HG03575 (cell line): Measurements from ENCODE around the gene IQSEC1.

Source experiments
- ATAC-seq: cut with Tn5 transposase; IDR thresholded peaks from one replicate; pipeline ENCODE4 v1.9.1; 2021; ENCODE audit not compliant: unreplicated experiment, insufficient number of reproducible peaks, low FRiP score; ENCODE audit errors: extremely low read depth

IQSEC1 gene

DNA sequence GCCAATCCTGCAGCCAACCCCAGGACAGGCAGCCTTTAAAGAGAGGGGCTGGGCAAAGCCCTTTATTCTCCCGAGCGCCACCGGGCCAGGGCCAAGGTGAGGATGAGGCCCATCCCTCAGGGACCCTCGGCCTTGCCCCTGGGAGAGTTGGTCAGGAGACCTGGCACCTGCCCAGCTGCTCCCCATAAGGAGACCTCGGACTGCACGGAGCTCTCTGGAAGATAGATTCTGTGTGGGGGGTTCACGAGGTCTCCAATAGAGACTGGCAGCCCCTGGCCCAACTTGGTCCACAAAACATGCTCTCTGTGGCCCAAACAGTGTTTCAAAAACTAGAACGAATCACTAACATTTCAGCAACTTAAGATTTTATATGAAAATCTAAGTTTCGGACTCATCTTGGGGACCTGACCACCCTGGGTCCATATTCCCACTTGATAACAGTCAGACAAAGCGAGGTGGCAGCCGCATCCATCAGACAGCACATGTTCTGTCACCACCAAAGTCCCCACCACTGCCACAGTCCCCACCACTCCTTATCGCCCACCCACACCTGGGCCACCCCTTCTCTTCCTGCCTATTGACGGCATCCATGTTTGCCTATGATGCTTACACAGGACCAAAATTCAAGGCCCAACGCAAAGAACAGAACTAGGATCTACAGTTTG is 117.4 kb downstream of the IQSEC1 start:
- ATAC-seq = no peak

DNA sequence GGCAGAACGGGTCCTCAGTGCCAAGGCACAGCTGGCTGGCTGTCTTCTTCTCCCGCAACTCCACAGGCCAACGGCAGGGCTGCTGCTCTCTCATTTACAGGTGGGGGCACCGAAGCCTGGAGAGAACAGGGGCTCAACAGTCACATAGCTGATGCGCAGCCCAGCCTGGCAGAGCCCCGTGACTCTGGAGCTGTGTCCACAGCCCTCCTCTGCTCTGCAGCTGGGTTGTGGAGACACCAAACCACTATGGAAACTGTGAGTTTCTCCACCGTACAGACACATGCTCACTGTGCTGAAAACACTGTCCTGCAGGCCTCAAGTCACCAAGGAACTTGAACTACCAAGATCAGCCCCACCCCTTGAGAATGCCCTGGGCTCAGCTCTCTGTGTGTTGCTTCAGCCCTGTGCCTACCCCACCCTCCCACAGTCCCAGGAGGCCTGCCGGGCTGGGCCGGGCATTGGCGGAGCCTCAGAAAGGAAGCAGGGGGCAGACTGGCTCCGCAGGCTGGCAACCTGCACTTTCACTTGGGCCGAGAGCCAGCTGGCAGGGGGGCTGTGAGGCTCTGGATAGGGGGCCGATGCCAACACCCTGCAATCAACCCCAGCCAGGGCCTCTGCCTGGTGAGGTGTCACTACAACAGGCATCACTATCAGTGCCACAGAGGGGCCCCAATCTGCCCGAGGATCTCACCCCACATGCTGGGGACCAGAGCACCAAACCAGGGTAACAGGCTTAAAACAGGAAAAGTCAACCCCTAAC is 118.2 kb downstream of the IQSEC1 start:
- no peak for ATAC-seq

DNA sequence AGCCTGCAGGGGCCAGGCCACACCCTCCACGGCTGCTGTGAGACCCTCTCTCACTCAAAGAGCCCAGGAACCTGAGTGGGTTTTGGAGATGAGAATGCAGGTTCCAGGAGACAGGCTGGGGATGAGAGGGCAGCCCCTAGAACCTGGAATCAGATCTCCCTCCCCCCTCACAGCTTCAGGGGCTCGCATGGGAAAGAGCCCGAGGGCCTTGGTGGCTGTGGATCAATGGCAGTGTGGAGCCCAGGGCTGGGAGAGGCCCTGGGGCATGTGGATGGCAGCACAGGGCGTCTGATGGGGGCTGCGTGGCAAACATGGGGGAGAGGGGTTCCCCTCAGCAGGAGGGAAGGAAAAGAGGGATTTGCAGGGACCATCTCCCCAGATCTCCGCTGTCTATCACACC is 119.0 kb downstream of the IQSEC1 start:
- ATAC-seq = no peak

DNA sequence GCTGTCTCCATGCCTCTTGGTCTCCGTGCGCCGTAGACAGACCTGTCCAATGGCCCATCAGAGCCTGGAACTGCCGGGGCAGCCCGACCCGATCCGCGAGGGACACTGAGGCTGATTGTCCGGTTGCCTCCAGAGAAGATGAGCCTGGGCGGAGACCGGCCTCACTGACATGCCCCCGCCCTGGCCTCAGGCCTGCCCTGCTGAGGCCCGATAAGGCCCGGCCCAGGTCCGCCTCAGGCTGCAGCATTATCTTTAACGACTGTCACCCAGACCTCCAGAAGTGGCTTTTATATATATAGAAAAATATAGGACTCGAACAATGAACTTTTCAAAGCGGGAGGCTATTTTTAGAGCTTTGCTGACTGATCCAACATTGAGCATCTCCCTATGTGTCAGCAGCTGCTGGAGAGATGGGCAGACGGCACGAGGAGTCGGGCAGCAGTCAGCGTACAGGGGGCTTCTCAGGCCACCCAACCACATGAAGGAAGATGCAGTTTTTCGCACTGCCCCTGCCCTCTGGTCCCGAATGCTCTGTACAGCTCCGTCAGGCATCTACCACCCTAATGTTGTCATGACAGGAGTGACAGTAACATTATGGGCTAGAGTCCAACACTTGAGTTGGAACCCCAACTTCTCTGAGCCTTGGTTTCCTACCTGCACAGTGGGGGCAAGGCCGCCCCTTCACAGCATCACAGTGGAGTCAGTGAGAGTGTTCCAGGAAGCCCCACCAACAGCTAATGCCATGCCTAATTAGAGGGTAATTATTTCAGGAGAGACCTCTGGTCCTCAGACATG is 119.8 kb downstream of the IQSEC1 start:
- ATAC-seq = no peak

DNA sequence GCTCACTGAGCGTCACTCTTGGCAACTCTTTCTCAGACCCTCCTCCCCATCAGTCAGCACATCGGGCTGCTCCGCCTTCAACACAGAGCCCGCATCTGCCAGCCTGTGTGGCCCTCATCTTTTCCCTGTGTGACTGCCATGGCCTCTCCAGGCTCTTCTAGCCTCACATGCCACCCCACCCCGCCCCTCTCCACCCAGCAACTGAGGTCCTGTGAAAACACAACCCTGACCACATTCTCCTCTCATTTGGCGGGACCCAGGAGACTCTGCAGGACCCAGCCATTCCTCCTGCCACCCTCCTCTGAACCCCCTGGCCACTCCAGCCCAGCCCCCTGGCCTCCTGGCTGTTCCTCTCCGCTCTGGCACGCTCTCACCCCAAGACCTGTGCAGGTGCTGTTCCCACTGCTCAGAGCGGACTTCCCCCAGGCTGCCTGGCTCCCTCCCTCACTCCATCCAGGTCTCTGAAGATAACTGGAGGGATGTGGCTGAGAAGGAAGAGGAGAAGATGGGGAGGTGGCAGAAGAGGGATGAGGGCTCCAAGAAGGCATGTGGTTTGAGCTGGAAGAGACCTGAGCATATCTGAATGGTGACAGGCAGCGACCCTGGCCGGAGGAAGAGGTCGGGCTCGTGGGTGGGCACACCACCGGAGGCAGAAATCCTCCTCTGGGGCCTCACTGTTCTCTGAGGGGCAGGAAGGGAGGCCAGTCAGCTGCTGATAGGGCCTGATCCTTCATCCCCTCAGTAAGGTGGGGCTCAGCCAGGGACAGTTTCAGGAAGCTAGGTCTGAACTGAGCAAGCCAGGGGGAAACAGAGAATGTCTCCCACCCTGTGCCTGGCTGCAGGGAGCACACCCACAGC is 120.7 kb downstream of the IQSEC1 start:
- no peak for ATAC-seq

DNA sequence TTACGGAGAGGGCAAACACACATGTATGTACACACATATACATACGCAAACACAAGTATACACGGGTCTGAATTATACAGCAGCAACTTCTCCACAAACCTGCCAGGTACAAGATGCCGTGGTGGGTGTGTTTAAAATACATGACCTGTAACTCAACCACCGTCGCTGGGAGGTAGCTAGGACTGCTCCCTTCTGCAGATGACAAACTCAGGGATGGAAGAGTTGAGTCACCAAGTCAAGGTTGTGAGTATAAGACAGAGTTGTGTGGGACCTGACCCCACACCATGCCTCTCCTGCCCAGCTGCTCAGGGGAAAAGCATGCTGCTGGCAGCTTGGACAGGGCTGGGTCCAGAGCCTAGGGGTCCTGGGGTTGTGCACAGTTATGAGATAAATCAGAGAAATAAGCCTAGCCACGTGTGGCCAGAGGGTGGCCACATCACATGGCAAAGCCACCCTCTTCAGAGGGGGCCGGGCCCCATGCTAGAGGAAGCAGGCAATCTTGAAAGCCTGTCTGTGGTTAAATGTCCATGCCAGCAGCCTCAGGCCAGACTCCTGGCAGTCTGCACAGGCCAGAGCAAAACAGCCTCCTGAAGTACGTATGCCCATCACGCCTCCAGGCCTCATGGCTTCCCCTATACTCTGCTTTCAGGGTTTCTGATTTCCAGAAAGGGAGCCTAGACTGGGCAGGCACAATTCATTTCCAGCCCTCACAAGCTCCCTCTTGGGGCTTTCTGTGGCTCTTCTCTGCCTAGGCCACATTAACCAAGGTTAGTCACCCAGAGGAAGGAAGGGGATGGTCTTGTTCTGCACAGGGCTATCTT is 124.1 kb downstream of the IQSEC1 start:
- ATAC-seq = no peak

DNA sequence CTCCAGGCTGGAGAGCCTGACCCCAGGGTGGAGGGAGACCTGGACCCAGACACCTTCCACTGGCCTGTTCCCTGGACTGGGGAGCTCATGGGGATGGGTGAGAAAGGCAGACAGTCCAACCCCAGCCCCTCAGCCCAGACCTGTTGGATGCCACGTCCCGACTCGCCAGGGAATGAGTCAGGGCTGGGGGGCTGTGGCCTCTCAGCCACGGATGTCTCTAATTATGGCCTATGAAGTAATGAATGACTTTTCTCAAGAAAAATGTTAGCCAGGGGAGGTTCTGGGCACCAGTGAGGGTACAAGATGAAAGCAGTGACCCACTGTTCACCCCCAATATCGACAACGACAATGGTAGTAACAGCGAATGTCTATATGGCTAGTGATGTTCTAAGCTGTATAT is 124.9 kb downstream of the IQSEC1 start:
- no peak for ATAC-seq

DNA sequence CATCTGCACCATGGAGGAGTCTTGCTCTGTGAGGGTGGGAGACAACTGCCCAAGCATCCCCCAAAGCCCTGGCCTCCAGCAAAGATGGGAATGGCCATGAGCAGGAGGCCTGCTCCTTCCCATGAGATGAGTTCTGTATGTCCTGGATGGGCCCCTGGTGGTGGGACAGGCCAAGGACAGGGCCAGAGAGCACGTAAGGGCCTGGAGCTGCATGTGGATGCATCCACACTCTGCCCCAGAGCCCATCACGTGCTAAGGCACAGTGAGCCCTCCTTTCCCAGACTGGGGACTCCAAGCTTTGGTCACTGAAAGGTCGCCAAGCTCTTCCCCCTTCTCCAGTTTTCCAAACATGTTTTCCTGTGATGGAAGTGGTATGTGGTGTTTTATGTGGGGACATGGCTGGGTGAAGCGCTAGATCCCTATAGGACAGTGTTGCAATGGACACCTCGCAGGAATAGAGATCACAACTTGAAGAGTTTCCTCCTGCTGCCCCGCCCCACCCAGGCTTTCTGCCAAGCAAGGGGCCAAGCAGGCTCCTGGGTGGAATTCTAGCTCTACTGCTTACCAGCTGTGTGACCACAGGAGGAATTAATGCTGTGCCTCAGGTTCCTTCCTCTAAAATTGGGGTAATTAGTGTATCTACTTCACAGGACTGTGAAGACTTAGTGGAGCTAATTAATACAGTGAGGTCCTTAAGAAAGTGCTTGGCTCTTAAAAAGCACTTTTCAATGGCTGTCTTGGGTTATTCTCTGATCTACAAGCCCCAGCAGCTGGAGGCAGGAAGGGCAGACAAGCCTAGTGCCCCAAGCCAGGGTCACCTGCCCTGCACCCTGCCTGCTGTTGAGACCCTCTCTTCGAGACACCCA is 125.5 kb downstream of the IQSEC1 start:
- no peak for ATAC-seq

DNA sequence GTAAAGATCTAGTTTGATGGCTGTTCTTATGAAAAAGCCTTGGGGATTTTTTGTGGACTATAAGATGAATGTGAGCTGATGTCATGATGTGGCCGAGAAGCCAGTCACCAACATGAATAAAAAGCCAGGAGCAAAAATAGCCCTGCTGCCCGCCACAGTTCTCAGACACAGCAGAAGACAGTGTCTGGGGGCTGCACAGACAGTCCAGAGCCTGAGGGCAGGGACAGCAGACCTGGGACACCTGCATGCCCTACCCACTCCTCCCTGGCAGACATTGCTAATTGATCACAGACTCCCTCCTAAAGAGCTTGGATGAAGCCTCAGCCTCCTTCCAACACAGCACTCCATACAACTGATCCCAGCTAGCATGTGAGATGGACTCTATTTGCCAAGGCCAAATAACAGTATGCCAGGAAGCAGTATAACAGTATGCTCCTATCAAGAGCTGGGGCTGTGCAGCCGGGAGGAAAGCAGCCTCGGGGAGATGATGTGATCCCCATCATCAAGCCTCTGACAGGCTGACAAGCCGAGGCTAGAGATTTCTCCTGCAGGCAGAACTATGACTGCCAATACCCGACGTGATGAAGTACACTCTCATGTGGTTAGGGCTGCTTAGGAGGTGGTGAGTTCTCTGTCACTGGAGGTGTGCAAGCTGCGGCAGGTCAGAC is 126.4 kb downstream of the IQSEC1 start:
- ATAC-seq = no peak

DNA sequence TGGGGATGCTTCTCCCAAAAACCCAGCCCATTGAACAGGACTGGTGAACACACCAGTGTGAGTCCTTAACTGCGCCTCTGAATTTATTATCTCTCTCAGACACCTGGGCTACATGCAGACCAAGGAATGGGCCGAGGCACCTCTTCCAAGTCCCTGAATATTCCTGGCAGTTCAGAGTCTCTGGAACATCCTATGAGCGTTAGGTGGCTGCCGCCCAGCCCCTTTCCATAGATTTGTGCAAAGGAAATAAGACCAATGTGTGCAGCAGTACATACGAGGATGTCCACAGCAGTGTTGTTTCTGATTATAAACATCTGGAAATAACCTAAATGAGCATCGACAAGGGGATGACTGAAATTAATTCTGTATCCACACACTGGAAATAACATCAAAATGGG is 127.0 kb downstream of the IQSEC1 start:
- no peak for ATAC-seq

DNA sequence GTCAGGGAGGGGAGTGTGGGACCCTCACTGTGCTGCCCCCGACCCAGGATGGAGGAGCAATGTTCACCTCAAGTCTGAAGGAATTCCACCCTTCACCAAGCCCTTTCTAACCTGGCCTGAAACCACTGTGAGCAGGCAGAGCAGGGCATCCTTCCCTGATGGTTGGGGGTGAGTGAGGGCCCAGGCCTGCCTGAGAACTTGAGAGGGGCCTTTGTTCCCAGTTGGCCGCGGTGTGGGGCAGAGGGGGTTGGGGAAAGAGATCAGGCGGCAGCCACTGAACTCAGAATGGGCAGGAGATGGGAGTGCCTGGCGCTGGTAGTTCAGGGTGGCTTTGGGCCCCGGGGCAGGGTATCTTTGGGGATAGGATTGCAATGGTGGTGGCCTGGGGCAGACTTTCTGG is 128.4 kb downstream of the IQSEC1 start:
- ATAC-seq = no peak

DNA sequence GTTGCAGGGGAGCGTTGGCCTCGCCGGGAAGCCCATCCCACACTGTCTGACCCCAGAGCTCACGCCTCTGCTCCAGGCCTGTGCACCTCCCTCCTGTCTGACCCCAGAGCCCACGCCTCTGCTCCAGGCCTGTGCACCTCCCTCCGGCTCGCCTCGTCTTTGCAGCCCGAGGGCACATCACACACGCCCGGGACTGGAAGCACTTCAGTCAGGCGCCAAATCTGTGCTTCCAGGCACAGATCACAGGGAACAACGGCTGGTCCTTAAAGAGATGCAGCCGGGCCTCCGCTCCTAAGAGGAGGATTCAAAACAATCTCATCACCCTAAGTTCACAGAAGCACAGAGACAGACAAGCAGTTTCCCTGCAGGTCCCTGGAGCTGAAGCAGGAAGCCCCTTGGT is 128.8 kb downstream of the IQSEC1 start:
- ATAC-seq = no peak

DNA sequence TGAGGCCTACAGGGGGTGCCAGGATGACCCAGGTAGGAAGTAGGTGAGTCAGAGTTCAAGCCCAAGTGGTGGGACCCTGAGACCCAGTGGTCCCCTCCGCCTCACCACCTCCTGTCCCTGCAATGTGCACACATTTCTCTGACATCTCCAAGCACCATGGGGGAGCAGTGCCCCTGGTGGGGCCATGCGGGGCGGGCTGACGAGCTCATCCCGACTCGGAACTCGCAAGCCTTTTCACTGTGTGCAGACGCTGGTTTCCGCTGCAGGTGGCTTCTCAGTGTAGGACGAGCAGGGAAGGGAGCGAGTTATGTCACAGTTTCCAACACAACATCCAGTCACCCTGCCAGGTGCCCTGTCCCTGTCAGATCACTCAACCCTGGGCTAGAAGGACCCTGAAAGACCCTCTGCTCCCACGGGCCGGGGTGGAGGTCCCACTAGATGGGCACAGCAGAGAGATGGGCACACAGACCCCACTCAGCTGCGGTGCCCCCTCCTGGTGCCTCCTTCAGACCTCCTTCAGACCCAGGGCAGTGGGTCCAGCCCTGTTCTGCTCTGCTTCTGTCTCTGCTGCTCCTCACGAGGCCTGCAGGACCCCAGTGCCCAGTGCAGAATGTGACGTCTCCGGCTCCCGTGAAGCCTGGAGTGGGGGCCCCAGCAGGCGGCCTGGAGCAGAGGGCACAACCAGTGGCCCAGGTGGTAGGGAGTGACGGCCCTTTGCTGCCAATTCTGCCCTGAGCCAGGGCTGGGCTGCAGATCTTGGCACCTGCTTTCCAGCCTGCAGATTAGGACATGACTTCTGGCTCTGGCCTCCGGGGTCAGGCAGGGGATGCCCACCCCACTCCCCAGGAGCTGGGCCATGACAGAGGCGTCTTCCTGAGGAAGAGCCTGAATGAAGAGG is 129.9 kb downstream of the IQSEC1 start:
- no peak for ATAC-seq

DNA sequence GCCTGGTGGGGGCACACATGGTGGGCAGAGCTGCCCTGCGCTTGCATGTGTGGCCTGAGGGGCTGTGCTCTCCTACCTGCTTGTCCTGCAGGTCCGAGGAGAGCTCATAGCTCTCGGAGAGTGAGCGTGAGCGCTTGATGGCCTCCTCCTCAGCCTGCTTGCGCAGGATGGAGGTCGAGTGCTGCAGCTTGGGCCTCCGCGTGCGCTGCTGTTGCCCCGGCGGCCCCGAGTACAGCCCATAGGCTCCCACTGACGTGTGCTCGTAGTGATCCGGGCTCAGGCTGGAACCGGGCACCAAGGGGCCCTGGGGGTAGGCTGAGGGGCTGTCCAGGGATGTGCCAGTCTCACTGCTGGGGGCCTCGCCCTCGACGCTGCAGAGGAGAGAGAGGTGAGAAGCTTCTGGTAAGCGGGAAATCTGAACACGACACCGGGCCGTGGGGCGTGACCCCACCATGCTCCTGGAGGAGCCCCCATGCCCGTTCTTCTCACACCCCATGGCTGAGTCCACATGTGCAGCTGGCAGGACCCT is 131.7 kb downstream of the IQSEC1 start:
- ATAC-seq = no peak

DNA sequence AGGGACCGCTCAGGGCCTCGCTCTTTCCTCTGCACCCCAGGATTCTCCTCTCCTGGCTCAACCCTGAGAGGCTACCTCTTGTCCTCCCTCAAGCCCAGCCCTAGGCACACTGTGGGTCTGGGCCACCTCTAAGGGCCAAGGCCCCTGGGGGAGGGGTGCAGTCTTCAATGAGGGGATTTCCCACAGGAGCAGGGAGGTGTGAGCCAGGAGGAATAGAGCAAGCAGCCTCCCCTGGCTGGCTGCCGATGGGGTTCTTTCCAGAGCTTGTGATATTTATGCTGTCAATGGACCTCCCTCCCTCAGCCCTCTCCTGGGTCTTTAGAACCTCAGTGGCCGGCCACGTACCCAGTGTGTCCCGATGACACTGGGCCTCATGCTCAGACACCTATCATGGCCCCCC is 132.4 kb downstream of the IQSEC1 start:
- no peak for ATAC-seq

DNA sequence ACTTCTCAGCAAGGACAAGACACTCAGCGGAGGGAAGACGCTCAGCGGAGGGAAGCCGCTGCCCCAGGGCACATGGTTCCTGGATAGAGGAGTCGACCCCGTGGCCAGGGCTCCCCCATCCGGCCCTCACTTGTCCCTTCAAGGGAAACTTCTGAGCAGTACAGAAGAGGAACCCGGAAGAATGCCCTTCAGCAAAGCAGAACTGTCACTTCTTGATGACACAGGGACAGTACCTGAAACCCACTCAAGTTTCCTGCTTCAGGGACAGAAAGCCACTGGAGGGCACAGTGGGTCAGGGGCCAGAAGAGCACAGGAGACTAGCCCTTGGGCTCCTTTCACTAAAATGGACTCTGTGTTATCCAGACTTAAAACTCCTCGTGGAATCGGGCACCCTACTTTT is 134.1 kb downstream of the IQSEC1 start:
- no peak for ATAC-seq
